Activated T-cell treated with anti-CD3 and anti-CD28 coated beads, Interleukin-2, amount 50 U/mL, for 72 hours (primary cell): Measurements from ENCODE around the gene HCCS. TPM values are rescaled to one million over a fixed set of nuclear protein-coding genes. Genes with fewer than 3 reads are reported as not detected.

Source experiments
- ATAC-seq, 2 donors: fragments of 150-1000 bp; cut with Tn5 transposase; replicated peaks in 1 of 2; 2 replicates each; pipeline ENCODE4 v1.10.0; 2021; ENCODE audit warnings: moderate library complexity in 2 of 2, mild to moderate bottlenecking in 1 of 2
- DNase-seq, 2 donors: peaks; one replicate each; pipeline ENCODE4 v3.0.0; 2021 to 2022; ENCODE audit warnings: mixed read lengths in 1 of 2
- H3K27ac Mint-ChIP-seq: one replicate; pipeline ENCODE4 v1.8.0; 2022; ENCODE audit warnings: mild to moderate bottlenecking, moderate library complexity, mixed read lengths
- H3K27me3 Mint-ChIP-seq: one replicate; pipeline ENCODE4 v1.8.0; 2022; ENCODE audit warnings: low read depth, mixed read lengths
- H3K36me3 Mint-ChIP-seq, 2 donors: one replicate each; pipeline ENCODE4 v1.8.0; 2022; ENCODE audit warnings: mixed read lengths in 2 of 2, mild to moderate bottlenecking in 1 of 2; ENCODE audit not compliant: insufficient read depth in 2 of 2
- H3K4me1 Mint-ChIP-seq: one replicate; pipeline ENCODE4 v1.8.0; 2022; ENCODE audit warnings: low read depth, mixed read lengths
- H3K4me3 Mint-ChIP-seq, 2 donors: one replicate each; pipeline ENCODE4 v1.8.0; 2022; ENCODE audit warnings: mild to moderate bottlenecking in 2 of 2, mixed read lengths in 2 of 2, moderate library complexity in 2 of 2
- H3K9me3 Mint-ChIP-seq, 2 donors: one replicate each; pipeline ENCODE4 v1.8.0; 2022; ENCODE audit warnings: mixed read lengths in 2 of 2
- total RNA-seq, 2 donors: library from RNA; stranded (reverse); gene quantifications; one replicate each; pipeline ENCODE4 v1.2.3, GENCODE V29; 2022

HCCS gene
- total RNA-seq, 2 donors from 2014 or later: 31.7 to 32.5 TPM

DNA sequence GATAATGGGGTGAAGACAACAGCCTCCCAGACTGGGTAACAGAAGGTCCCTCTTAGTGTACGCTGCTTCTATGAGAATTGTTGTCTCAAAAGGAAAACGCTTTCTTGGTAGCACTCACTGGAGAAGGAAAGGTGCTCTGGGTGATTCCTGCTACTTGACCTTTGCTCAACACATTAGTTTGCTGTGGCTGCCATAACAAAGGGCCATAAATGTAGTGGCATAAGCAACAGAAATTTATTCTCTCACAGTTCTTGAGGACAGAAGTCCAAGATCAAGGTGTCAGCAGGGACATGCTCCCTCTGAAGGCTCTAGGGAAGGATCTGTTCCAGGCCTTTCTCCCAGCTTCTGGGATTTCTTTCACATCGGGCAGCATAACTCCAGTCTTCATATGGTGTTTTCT is 19.0 kb downstream of the HCCS start:
- Mint-ChIP-seq H3K27me3 (no peaks in the 10 kb centered on the region), H3K4me3 (no peak overlapping the region), H3K4me1 (no peaks in the 10 kb centered on the region), H3K9me3 (peaks cover 0 to 4% of the 10 kb centered on the region in 2 donors), H3K36me3 (no peaks in the 10 kb centered on the region), H3K27ac (no peak overlapping the region)
- ATAC-seq (no peak), DNase-seq (no peak)

DNA sequence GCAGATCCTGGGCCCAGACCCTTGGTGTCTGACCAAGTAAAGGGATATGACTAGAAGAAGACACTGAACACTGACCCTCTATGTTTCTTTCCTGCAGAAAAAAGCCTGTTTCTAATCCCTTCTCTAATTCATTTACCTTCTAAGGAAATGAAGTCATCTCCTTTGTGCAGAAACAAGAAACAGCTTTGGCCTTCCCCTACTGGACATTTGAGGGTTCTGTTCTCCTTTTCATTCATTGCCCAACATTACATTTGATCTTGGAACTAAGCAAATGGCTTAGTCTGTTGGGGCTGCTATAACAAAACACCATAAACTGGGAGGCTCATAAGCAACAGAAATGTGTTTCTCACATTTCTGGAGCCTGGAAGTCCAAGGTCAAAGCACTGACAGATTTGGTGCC is 20.0 kb downstream of the HCCS start:
- Mint-ChIP-seq H3K9me3 (peaks cover 0 to 4% of the 10 kb centered on the region in 2 donors), H3K36me3 (no peaks in the 10 kb centered on the region), H3K4me1 (no peaks in the 10 kb centered on the region), H3K27me3 (no peaks in the 10 kb centered on the region), H3K4me3 (no peak overlapping the region), H3K27ac (no peak overlapping the region)
- DNase-seq: no peak
- ATAC-seq: no peak

DNA sequence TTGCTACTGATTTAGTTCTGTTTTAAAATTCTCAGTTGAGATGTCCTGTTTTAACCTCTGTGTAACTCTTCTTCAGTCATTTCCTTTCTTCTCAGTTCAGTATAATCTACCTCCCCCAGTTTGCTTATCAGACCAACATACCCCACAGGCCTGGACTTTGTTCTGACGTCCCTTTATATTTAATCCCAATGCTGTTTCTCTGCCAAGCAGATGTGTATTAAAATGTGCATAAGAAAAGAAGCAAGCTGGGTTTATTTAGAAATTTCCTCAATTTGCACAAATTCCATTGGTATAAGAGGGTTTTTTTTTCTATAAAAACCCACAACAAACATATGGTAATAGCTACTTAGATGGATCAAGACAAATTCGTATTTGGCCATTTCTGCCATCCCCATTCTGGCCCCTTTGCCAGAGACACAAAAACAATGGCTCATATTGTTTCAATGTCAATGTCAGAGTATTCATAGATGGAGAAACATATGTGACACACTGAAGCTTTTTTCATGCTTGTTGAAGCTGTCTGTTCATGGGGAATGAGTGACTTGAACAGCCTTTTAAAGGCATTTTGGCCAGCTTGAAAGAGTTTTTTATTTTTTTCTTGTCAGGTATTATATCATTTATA is 24.5 kb downstream of the HCCS start:
- H3K4me1 Mint-ChIP-seq: no peaks in the 10 kb centered on the region
- no peak overlapping the region for H3K27ac Mint-ChIP-seq
- H3K4me3 Mint-ChIP-seq: no peak overlapping the region
- ATAC-seq (no peak), DNase-seq (no peak)
- H3K27me3 Mint-ChIP-seq: peaks cover 7% of the 10 kb centered on the region
- H3K36me3 Mint-ChIP-seq: no peaks in the 10 kb centered on the region
- H3K9me3 Mint-ChIP-seq: peaks cover 0 to 2% of the 10 kb centered on the region in 2 donors

DNA sequence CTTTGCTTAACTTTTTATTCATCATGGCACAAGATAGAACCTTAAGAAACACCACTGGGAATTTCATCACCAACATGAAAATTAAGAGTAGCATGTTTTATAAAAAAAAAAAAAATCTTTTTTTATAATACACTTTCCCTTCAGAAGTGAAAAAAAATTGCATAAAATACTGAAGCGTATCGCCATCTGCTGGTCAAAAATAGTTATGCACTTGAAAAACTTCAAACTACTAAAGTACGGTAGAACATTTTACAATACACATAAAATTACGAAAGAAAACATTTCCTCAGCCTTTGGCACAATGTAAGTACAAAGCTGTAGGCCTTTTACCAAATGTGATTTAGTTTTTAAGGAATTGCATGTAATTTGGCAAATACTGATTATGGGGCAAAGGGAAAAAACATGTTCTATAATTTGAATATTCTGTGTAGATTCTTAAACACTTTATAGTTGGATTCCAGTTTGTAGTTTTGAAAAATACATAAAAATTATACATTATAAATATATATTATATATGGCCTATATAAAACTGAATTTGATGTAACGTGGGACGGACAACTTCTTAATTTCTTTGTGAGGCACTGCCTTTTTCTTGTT is 26.5 kb downstream of the HCCS start:
- no peak for ATAC-seq
- H3K9me3 Mint-ChIP-seq: no peaks in the 10 kb centered on the region
- H3K36me3 Mint-ChIP-seq: no peaks in the 10 kb centered on the region
- H3K4me1 Mint-ChIP-seq: no peaks in the 10 kb centered on the region
- no peak overlapping the region for H3K4me3 Mint-ChIP-seq
- peaks cover 10% of the 10 kb centered on the region for H3K27me3 Mint-ChIP-seq
- H3K27ac Mint-ChIP-seq: no peak overlapping the region
- no peak for DNase-seq

DNA sequence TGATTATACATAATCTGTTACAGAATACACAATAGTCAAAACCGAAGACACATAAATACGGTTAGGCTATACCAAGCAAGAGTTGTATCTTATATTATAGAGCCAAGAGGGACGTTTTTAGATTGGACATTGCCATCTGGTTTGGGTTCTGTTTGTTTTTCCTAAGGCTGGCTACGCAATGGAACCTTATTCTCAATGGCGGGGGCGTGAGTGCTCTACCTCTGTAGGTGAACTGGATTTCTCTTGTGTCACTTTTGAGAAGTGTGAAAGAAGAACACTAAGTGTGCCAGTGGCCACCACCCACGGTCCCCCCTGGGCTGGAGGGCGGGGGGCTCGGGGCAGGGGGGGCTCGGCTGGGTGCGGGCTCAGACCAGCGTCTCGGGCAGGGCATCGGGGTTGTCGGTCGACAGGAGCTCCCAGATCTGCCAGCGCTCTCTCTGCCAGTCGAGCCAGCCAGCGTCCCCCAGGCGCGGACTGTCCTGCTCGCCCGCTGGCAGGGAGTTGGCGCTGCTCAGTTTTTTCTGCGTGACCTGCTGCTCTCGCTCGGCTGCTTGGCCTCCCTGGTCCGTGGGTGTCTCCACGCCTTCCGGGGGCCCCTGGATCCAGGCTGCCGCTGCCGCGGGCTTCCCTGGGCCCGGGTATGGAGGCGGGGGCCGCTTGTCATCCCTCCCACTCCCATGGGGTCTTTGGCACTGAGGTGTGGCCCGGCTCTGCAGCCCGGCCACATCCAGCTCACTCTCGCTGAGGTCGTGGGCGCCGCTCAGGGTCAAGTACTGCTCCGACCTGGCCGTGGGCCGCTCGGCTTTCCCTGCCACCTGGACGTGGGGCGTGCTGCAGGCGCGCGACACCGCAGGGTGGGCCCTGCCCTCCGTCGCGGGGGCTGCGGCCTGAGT is 27.6 kb downstream of the HCCS start:
- no peak overlapping the region for H3K4me3 Mint-ChIP-seq
- no peaks in the 10 kb centered on the region for H3K9me3 Mint-ChIP-seq
- DNase-seq: no peak
- H3K27ac Mint-ChIP-seq: no peak overlapping the region
- no peaks in the 10 kb centered on the region for H3K4me1 Mint-ChIP-seq
- peaks cover 10% of the 10 kb centered on the region for H3K27me3 Mint-ChIP-seq
- H3K36me3 Mint-ChIP-seq: no peaks in the 10 kb centered on the region
- ATAC-seq: no peak

DNA sequence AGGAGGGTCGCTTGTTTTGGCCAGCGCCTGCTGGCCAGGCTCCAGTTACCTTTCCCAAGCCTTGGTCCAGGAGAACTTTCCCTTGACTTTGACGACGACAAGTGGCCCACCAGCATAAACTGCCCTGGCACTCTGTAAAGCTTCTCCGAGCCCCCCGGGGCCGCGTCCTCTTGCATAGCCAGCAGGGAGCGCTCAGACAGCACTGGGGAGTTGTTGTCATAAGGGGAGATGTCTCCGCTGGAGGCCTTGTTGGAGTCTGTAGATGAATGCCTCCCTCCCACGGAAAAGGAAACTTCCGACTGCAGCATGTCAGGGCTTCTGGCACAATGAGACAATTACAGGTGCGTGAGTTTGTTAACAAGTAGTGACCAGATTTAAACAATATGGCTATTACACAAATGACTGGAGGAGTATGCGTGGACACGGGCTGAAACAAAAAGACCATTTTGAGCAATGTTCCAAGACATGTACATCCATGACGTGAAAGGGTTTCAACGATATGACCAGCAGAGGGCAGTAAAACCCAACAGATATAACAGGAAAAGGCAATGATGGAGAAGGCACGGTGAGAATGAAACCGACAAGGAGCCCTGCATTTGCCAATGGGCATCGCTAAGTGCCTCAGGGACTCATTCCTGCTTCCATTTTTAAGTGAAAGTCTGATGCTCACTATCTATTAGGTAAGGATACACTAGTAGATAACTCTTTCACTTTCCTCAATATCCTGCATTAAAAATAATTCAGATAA is 33.0 kb downstream of the HCCS start:
- no peak overlapping the region for H3K27ac Mint-ChIP-seq
- no peaks in the 10 kb centered on the region for H3K36me3 Mint-ChIP-seq
- no peaks in the 10 kb centered on the region for H3K4me1 Mint-ChIP-seq
- ATAC-seq (peak; percentile 75 to 81), DNase-seq (peak; percentile 56 to 58)
- H3K9me3 Mint-ChIP-seq: no peaks in the 10 kb centered on the region
- H3K27me3 Mint-ChIP-seq: peaks cover 27% of the 10 kb centered on the region
- no peak overlapping the region for H3K4me3 Mint-ChIP-seq

DNA sequence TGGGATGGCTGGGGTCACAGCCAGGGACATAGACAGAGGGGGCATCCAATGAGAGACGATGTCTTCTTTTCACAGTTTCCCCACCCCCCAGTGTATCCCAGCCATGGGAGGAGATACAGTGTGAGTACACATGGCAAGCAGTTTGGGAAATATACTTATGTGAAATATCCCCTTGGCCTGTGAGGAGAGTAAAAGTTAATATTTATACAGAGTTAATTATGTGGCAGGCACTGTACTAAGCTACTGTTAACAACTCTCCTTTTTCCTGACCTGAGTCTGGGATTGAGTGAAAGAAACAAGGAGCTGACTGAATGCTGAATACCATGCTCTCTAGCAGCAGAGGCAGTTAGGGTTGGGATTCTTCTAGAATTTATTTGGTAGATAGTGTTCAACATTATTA is 35.3 kb downstream of the HCCS start:
- Mint-ChIP-seq H3K4me3 (no peak overlapping the region), H3K27ac (no peak overlapping the region), H3K36me3 (no peaks in the 10 kb centered on the region), H3K9me3 (no peaks in the 10 kb centered on the region), H3K27me3 (peaks cover 23% of the 10 kb centered on the region), H3K4me1 (no peaks in the 10 kb centered on the region)
- no peak for DNase-seq
- ATAC-seq: no peak

DNA sequence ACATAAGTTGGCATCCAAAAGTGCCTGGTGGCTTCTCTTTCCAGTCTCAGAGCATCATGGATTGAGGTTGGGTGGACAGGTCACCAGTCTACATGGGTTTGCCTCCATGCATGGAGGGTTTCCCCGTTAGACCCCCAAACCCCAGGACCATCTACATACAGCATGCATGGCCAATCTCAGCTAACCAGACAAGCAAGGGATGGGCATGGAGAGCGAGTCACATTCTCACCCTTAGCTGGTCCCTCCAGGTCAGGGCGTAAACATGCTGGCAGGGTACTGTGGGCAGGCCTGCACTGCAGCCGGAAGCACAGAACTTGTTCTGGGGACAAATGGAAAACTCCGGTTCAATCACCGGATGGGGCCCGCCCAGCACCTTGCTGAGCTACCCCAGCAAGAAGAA is 37.3 kb downstream of the HCCS start:
- Mint-ChIP-seq H3K27me3 (peaks cover 31% of the 10 kb centered on the region), H3K4me1 (no peaks in the 10 kb centered on the region), H3K27ac (no peak overlapping the region), H3K9me3 (no peaks in the 10 kb centered on the region), H3K36me3 (no peaks in the 10 kb centered on the region), H3K4me3 (no peak overlapping the region)
- DNase-seq: no peak
- ATAC-seq: no peak

DNA sequence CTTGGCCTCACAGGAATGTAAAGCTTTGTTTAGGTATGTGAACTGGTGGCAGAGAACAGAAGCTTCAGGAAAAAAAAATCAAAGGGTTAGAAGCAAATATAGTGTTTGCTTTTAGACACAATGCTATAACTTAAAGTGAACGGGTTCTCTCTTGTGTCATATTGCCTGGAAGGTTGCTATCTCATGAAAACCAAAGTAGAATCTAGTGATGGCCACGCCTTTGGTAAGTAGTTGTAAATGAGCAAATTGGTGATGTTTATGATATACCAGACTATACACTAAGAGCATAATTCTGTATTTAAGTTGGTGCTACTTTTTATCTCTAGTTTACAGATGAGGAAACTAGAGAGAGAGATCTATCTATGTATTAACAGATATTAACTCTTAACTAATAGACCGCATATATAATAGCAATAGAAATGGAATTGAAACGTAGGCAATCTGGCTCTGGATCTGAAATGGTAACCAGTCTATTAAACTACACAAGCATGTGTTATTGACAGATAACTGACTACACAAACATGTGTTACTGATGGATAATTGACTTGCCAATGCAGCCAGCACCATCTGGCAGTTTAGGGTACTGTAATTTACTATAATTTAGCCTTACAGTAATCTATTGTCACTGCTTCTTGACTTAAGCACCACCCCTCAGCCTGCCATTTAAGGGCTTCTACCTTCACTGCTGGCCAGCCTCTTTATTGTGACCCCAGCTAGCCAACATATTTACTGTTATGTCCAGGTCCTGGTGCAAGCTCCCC is 40.8 kb downstream of the HCCS start:
- ATAC-seq: no peak
- H3K27ac Mint-ChIP-seq: no peak overlapping the region
- no peaks in the 10 kb centered on the region for H3K4me1 Mint-ChIP-seq
- no peak for DNase-seq
- H3K4me3 Mint-ChIP-seq: no peak overlapping the region
- peaks cover 0 to 2% of the 10 kb centered on the region in 2 donors for H3K9me3 Mint-ChIP-seq
- no peaks in the 10 kb centered on the region for H3K36me3 Mint-ChIP-seq
- H3K27me3 Mint-ChIP-seq: peaks cover 14% of the 10 kb centered on the region

DNA sequence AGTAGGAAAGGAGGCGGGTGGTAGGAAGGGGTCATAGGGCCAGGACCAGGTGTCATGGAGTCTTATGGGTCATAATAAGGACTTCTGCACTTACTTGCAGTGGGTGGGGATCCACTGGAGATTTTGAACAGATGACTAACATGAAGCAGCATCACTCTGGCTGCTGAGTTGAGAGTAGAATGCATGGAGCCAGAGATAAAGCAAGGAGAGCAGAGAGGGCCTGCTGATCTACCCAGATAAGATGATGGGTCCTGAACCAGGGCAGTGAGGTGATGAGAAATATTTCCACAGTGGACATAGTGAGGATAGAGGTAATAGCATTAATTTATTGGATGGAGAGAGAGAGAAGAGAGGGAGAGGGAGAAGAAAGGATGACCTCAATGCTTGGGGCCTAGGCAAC is 48.0 kb downstream of the HCCS start:
- ATAC-seq (no peak), DNase-seq (no peak)
- Mint-ChIP-seq H3K4me1 (no peaks in the 10 kb centered on the region), H3K36me3 (no peaks in the 10 kb centered on the region), H3K9me3 (peaks cover 0 to 1% of the 10 kb centered on the region in 2 donors), H3K4me3 (no peak overlapping the region), H3K27ac (no peak overlapping the region), H3K27me3 (peaks cover 8% of the 10 kb centered on the region)

DNA sequence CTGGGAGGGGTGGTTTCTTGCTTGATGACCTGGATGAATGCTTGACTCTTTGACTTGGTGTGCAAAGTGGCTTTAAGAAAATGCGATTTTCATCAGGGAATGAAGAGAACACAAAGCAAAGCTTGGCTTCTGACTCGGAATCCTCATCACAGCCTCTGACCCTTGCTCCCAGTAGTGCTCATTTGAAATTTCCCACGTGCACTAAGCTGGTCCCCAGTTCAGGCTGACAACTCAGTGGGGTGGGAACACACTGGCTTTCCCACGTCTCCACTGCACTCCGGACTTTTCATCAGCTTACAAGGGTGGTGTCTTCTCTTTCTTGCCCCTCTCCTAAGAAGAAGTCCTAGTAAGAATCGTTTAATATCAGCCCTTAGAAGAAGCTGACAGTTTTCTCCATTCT is 53.3 kb downstream of the HCCS start:
- Mint-ChIP-seq H3K9me3 (no peaks in the 10 kb centered on the region), H3K27me3 (peaks cover 26% of the 10 kb centered on the region), H3K4me1 (no peaks in the 10 kb centered on the region), H3K27ac (no peak overlapping the region), H3K4me3 (no peak overlapping the region), H3K36me3 (no peaks in the 10 kb centered on the region)
- no peak for DNase-seq
- ATAC-seq: no peak

DNA sequence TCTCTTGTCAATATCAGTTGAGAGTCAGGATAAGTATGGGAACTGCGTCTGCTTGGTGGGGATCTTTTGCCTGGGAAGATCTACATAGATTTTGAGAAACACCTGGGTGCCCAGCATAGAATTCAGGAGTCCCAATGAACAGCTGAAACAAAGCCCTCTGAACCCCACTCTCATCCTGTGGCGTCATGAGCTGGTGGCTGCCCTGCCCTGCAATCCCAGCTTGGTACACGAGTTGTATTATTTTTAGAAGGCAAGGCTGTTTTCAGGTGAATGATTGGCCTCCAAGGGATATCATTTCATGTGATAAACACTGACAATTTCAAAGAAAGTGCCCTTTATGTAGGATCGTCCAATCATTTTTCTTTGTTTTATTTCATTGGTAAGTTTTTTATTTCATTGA is 60.8 kb downstream of the HCCS start:
- peaks cover 51% of the 10 kb centered on the region for H3K27me3 Mint-ChIP-seq
- H3K4me1 Mint-ChIP-seq: no peaks in the 10 kb centered on the region
- H3K36me3 Mint-ChIP-seq: no peaks in the 10 kb centered on the region
- ATAC-seq (no peak), DNase-seq (no peak)
- no peak overlapping the region for H3K27ac Mint-ChIP-seq
- no peaks in the 10 kb centered on the region for H3K9me3 Mint-ChIP-seq
- H3K4me3 Mint-ChIP-seq: no peak overlapping the region
